Fibroblast of the aortic adventitia (primary cell): ENCODE results near the gene MKS1. TPM values are rescaled to one million over a fixed set of nuclear protein-coding genes. Genes with fewer than 3 reads are reported as not detected.

Experiments
- DNase-seq: peaks from one replicate; pipeline ENCODE4 v3.0.0-alpha.2; 2010; ENCODE audit warnings: low read depth
- H3K4me3 ChIP-seq: 2 replicates; pipeline ENCODE4 v1.5.1; 2011; ENCODE audit warnings: low read depth, mild to moderate bottlenecking, control low read depth, low read length, moderate library complexity
- CTCF ChIP-seq: IDR thresholded peaks from 2 replicates; pipeline ENCODE4 v1.5.1; 2011; ENCODE audit warnings: mild to moderate bottlenecking, low read length, control low read depth, inconsistent platforms; ENCODE audit not compliant: insufficient read depth
- total RNA-seq: library from RNA; depleted of rRNA; stranded (reverse); fragments of >200 nt; gene quantifications from 2 replicates; pipeline ENCODE4 v1.2.3, GENCODE V29; 2012; ENCODE audit warnings: low replicate concordance

MKS1 gene
- total RNA-seq, 1 donor, result 10.6 TPM

DNA sequence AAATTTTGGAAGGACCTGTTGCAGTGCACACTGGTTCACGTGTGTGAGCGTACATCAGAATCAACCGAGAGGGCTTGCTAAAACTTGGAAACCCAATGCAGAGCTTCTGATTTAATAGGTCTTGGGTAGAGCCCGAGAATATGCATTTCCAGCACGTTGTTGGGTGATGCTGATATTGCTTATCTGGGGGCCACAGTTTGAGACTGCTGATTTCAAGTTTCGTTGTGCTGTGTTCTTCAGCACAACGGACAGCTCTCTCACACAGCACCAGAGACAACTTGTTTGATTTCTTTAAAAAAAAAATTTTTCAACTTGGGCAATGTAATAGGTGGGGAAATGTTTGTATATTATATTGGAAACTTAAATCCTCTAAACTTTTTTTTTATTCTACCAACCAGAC is 42.9 kb downstream of the MKS1 start:
- H3K4me3 ChIP-seq, result no peak overlapping the region
- DNase-seq, result peak; percentile 4
- no peak for TF ChIP-seq CTCF

GRCh38 chr17:58174871-58175270 is 44.2 kb downstream of the MKS1 start:
- H3K4me3 ChIP-seq, result no peak overlapping the region
- TF ChIP-seq CTCF, result no peak
- no peak for DNase-seq

DNA sequence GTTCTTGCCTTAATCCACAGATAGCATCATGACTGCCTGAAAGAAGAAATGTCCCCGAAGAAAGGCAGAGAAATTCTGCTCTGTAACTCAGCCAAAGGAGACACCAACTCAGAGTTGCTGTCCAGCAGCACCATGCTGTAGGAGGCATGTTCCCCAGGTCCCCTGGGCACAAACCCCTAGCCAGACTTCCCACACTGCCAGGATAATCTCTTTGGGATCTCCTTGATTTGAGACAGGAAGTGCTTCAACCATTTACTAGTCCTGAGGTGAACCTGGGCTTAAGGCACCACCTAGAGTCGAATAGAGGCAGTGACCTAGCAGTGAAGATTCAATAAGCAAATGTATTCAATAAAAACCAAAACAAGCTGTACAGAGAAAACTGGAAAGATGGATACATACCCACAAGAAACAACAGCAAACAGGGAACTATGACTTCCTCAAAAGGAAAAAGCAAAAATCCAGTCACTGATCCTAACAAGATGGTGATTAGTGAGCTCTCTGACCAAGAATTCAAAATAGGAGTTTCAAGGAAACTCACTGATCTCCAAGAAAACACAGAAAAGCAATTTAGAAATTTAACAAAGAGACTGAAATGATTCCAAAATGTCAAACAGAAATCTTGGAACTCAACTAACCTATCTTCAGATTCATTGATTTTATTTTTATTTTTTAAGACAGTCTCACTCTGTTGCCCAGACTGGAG is 46.5 kb downstream of the MKS1 start:
- no peak overlapping the region for H3K4me3 ChIP-seq
- peak; percentile 9 for DNase-seq
- TF ChIP-seq CTCF, result peak; percentile 26

DNA sequence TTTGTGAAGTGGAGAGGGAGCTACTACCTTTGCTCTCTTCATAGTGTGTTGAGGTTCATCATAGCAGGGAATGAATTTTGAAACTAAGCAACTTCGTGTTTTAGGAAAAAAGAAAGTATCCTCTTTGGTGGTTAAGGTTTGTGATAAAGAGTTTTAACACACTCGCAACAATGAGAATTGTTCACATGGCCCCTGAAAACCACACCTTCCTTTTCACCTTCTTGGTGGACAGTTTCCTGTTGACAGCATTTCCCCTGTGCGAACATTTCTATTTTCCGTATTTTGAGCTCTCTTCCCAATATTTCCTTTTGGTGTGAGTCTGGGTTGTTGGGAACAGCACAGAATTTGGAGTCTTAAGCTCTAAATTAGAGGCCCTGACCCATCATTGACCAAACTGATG is 48.4 kb downstream of the MKS1 start:
- no peak for TF ChIP-seq CTCF
- DNase-seq, result no peak
- H3K4me3 ChIP-seq, result no peak overlapping the region

DNA sequence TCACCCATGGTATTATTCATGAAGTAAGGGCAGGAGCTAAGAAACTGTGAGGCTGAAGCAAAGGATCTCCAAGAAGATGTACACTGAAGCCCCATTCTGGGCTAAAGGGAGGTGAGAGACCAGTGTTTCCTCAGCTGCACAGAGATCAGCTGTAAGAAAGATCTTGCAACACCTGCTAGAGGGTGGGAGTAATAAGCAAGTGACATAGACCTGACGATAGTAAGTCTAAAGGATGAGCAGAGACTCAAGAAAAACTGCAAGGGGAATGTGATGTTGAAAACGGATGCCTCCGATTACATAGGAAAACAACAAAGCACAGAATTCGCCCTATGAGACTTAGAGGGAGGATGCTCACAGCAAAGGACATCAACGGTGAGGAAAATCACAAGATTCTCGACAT is 52.4 kb downstream of the MKS1 start, which contains the start of gene OR4D2:
OR4D2 (plus strand) TSS at position 301 of the 400 bp plus-strand sequence. CDS start 2,674 bp downstream, outside the sequence.
- no peak for DNase-seq
- no peak within 1 kb of the TSS for H3K4me3 ChIP-seq
- TF ChIP-seq CTCF, result no peak

DNA sequence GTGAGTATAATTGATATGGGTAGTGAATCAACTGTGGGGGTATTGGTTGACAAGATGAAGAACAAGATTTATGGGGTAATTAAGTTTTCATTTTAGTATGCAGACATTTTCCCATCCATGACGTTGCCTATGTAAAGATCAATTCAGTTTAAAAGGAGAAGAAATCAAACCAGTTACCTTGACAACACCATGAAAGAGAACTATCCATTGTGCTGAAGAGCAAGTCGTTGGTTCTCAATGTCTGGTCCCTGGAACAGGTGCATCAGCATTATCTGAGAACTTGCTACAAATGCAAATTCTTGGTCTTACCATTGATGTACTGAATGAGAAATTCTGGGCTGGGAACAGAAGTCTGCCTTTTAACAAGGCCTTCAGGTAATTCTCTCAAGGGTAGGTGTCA is 53.1 kb downstream of the MKS1 start:
- DNase-seq, result no peak
- H3K4me3 ChIP-seq, result no peak overlapping the region
- TF ChIP-seq CTCF, result no peak

DNA sequence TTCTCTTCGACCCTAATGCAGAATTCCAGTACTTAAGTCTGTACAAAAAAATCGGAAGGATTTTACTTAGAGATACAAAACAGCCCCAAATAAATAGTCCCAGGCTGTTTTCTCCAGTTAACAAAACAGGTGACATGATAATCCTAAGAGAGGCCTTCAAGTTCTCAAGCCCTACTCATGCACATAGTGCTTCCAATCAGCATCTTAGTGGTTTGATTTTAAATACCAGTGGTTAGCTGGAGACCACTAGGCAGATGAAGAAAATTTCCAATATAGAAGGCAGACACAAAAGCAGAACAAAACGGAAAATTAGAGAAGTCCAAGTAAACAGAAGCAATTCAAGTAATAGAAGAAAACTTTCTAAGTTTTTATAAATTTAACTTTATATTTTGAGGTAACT is 57.5 kb downstream of the MKS1 start:
- DNase-seq, result no peak
- TF ChIP-seq CTCF, result no peak
- no peak overlapping the region for H3K4me3 ChIP-seq
